Loucy (cell line): Measurements from ENCODE around the gene ASPDH.

Source experiments
- EZH2phosphoT487 ChIP-seq: fragments of 200-600 bp; IDR thresholded peaks from 2 replicates; pipeline ENCODE4 v1.6.1; 2018; ENCODE audit warnings: antibody characterized with exemption, mild to moderate bottlenecking, moderate library complexity, borderline replicate concordance
- TF ChIP-seq, protein P1 (sequence below): fragments of 200-600 bp; sonication (generic); conservative IDR thresholded peaks from 2 replicates; pipeline ENCODE4 v1.5.1; 2014; ENCODE audit warnings: mild to moderate bottlenecking, antibody characterized with exemption, low read length

DNA sequence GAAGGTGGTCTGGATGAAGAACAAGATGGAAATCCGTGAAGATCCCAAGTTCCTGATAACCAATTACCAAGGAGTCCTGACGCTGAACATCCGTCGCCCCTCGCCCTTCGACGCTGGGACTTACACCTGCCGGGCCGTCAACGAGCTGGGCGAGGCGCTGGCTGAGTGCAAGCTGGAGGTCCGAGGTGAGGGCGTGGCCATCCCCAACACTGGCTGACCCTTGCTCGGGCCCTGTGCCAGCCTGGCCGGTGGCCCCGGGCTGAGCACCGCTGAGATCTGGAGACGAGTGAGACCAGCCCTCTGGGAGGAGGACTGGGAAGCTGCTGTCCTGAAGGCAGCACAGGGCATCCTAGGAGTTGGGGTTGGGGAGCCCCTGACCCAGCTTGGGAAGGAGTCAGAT, 49.4 kb downstream of the ASPDH start:
- TF ChIP-seq, protein P1, sequence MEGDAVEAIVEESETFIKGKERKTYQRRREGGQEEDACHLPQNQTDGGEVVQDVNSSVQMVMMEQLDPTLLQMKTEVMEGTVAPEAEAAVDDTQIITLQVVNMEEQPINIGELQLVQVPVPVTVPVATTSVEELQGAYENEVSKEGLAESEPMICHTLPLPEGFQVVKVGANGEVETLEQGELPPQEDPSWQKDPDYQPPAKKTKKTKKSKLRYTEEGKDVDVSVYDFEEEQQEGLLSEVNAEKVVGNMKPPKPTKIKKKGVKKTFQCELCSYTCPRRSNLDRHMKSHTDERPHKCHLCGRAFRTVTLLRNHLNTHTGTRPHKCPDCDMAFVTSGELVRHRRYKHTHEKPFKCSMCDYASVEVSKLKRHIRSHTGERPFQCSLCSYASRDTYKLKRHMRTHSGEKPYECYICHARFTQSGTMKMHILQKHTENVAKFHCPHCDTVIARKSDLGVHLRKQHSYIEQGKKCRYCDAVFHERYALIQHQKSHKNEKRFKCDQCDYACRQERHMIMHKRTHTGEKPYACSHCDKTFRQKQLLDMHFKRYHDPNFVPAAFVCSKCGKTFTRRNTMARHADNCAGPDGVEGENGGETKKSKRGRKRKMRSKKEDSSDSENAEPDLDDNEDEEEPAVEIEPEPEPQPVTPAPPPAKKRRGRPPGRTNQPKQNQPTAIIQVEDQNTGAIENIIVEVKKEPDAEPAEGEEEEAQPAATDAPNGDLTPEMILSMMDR: no peak
- TF ChIP-seq EZH2phosphoT487: no peak
